AG04449 (cell line): ENCODE data around the gene GDF15.

ENCODE experiments used
- CTCF ChIA-PET: fragments of 350-600 bp; formaldehyde crosslinking; extraction: SDS; loops from one replicate; lab custom pipeline; 2021; ENCODE audit warnings: antibody characterized with exemption; lab: Yijun Ruan, JAX
- POLR2A ChIA-PET: fragments of 400-600, 350-600 bp; formaldehyde crosslinking; extraction: SDS; loops from one replicate; lab custom pipeline; 2020; ENCODE audit warnings: antibody characterized with exemption, inconsistent platforms; lab: Yijun Ruan, JAX
- DNase-seq: peaks from one replicate; pipeline ENCODE4 v3.0.0-alpha.2; 2010; ENCODE audit warnings: low read depth, low spot score
- H3K4me3 ChIP-seq: 2 replicates; pipeline ENCODE4 v1.5.1; 2011; ENCODE audit warnings: low read depth, mild to moderate bottlenecking, control low read depth, low read length
- TF ChIP-seq, protein P1 (sequence below): IDR thresholded peaks from one replicate; pipeline ENCODE4 v1.5.1; 2011; ENCODE audit warnings: mild to moderate bottlenecking, moderate library complexity, low read length, control low read depth, inconsistent platforms; ENCODE audit not compliant: insufficient read depth; ENCODE audit errors: missing control alignments

GDF15 gene

DNA sequence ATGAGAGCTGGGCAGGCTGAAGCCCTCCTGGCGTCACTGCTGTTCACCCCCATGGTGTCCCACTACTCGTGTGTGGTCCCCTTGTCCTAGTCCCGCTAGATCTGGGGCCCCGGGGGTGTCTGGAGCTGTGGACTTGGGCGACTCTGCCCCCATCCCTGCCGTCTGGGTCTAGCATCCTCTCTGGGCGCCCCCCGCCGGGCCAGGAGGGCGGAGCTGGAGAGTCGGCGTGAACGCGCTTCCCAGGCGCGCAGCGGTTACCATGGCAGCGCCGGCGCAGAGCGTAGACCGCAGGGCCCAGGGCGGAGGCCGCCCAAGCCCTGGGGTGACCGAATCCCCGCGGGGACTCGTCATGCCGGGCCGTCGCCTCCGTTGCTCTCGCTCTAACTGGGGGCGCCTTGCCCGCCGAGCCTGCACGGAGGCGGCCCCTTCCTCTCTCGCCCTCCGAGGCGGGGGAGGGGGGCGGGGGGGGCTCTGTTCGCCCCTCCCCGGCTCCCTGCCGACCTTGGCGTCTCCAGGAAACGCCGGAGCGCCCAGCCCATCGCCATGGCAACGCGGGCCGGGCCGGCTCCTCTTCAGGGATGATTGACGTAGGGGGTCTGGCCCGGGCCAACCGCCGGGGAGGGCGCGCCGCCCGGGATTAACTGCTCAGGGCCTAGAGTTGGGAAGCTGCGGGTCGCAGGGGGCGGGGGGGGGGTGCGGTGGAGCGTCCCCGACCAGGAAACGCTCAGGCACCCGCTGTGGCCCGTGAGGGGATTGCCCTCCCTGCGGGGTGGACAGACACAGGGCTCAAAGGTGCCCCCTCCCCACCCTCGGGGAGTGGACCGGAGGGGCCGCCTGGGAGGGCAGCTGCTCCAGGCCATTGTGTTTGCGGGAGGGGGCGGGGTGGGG is 43.1 kb downstream of the GDF15 start:
- no peak for DNase-seq
- POLR2A ChIA-PET, result interaction anchor here (1.0 kb wide), 1 partner anchor 10 kb away, joined by 3 read pairs; the partner anchor contains the start of gene SSBP4
- TF ChIP-seq, protein P1, sequence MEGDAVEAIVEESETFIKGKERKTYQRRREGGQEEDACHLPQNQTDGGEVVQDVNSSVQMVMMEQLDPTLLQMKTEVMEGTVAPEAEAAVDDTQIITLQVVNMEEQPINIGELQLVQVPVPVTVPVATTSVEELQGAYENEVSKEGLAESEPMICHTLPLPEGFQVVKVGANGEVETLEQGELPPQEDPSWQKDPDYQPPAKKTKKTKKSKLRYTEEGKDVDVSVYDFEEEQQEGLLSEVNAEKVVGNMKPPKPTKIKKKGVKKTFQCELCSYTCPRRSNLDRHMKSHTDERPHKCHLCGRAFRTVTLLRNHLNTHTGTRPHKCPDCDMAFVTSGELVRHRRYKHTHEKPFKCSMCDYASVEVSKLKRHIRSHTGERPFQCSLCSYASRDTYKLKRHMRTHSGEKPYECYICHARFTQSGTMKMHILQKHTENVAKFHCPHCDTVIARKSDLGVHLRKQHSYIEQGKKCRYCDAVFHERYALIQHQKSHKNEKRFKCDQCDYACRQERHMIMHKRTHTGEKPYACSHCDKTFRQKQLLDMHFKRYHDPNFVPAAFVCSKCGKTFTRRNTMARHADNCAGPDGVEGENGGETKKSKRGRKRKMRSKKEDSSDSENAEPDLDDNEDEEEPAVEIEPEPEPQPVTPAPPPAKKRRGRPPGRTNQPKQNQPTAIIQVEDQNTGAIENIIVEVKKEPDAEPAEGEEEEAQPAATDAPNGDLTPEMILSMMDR, result no peak
- H3K4me3 ChIP-seq, result peak overlapping the region; percentile 32
- CTCF ChIA-PET, result interaction anchor here (1.0 to 1.3 kb wide), 4 partner anchors 9 to 18 kb away, joined by 3 to 6 read pairs (median 4); partner anchors contain the start of gene SSBP4

DNA sequence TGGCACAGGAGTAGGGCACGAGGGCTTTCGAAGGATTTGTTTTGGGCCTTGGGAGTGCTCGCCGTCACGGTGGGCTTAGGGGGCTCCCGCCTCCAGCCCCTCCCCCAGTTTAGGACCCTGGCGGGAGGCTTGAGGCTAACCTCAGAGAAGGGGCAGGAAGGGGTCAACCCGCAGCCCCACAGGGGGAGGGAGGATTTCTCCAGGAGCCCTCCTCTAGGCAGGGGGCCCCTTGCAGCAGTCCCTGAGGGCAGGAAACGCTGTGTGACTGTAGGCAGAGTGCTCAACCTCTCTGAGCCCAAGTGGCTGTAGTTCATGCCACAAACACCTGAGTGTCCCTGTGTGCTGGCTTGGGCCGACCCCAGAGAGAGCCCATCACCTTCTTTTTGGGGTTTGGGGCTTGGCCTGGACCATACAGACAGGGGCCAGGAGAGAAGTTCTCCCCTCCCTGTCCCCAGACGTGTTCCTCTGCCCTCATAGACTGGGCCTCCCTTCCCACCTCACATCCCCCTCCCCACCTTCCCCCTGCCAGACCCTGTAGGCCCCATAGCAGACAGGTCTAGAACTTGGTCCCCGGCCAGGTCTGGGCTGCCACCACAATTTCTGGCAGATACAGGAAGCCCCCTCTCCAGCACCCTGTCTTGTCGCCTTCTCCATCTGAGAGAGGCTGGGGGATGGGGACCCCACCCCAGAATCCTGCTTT is 43.9 kb downstream of the GDF15 start:
- TF ChIP-seq, protein P1, result no peak

DNA sequence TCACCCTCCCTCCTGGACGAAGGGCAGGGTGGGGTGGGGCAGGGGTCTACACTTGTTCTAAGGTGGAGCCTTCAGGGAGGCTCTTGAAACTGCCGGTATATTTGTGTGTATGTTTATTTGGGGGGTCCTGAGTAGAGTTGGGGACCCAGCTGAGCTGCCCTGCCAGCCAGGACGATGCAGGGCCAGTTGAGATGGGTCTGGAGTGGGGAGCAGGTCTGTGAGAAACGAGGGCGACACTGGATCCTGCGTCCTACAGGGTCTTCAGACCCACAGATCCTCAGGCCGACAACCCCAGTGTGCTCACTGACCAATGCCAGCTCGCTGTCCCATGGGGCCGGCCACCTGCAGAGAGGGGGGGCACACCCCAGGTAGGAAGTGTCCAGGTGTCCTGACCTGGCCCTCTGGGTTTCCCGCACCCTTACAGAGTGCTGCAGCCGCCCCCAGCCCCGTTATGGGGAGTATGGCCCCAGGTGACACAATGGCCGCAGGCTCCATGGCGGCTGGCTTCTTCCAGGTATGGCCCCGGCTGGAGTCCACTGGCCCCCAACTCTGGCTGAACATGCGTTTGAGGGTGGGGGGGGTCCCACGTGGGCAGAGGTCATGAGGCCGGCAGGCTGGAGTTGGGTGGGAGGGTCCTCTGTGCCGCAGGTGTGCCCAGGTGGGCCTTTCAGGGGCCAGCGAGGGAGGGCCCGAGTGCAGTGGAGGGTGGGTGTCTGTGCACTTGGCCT is 44.6 kb downstream of the GDF15 start:
- ChIA-PET CTCF (interaction anchor here (0.9 to 1.4 kb wide), 2 partner anchors 20 to 43 kb away, joined by 4 to 5 read pairs; no protein-coding TSS in a partner anchor), POLR2A (interaction anchor here (1.5 kb wide), 1 partner anchor 11 kb away, joined by 5 read pairs; the partner anchor contains the start of gene SSBP4)
- H3K4me3 ChIP-seq, result no peak overlapping the region
- TF ChIP-seq, protein P1, result no peak
- no peak for DNase-seq

More for the DNA sequence above, 43.9 kb downstream of the GDF15 start:
- ChIA-PET CTCF (interaction anchor here (0.9 kb wide), 1 partner anchor 21 kb away, joined by 4 read pairs; no protein-coding TSS in a partner anchor), POLR2A (no interaction called here)
- no peak for DNase-seq
- H3K4me3 ChIP-seq, result peak overlapping the region; percentile 32; the same call in 1 of the 2 replicates

DNA sequence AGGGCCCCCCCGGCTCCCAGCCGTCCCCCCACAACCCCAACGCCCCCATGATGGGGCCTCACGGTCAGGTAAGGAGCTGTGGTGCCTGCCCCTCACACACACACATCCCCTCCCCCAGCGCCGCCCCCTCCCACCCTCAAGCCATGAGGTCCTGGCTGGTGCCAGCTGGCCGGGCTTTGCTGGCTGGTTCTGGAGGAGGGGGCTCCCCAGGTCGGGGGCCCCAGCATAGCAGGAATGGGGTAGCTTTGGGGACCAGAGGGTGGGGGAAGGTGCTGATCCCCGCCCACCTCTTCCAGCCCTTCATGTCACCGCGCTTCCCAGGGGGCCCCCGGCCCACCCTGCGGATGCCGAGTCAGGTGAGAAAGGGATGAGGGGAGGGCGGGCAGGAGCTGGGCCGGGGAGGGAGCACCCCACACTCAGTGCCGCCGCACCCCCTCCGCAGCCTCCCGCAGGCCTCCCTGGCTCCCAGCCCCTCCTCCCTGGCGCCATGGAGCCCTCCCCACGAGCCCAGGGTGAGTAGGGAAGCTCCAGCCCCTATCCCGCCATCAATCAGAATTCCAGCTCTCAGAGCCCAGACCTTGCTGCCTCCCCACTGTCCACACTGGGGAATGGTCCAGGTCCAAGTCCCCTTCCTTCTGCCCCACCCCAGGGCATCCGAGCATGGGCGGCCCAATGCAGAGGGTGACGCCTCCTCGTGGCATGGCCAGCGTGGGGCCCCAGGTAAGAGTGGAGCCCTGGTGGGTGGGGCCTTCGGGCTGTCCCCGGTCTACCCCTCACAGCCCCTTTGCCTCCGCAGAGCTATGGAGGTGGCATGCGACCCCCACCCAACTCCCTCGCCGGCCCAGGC is 45.6 kb downstream of the GDF15 start:
- POLR2A ChIA-PET, result interaction anchor here (1.5 kb wide), 1 partner anchor 12 kb away, joined by 5 read pairs; the partner anchor contains the start of gene SSBP4
- CTCF ChIA-PET, result interaction anchor here (1.0 to 1.4 kb wide), 3 partner anchors 11 to 44 kb away, joined by 3 to 5 read pairs (median 3); no protein-coding TSS in a partner anchor
- no peak overlapping the region for H3K4me3 ChIP-seq

More for the DNA sequence above, 45.6 kb downstream of the GDF15 start:
- DNase-seq, result no peak
- TF ChIP-seq, protein P1, result no peak
